Uterus (tissue), 4 donors: ENCODE data around the gene PRKCE. TPM values are rescaled to one million over a fixed set of nuclear protein-coding genes. Genes with fewer than 3 reads are reported as not detected.

Experiments
- DNase-seq, 2 donors: peaks; one replicate each; pipeline ENCODE4 v3.0.0-alpha.2; 2019 to 2020
- H3K27ac ChIP-seq, 2 donors: fragments of 200-600 bp; sonication (generic); 1 replicate in 1 of 2; 2 replicates in 1 of 2; pipeline ENCODE4 v1.5.1; 2016 to 2018
- H3K27me3 ChIP-seq, 2 donors: fragments of 200-600 bp; sonication (generic); one replicate each; pipeline ENCODE4 v1.5.1; 2018 to 2019; ENCODE audit warnings: control low read depth in 1 of 2
- H3K36me3 ChIP-seq, 2 donors: fragments of 200-600 bp; sonication (generic); one replicate each; pipeline ENCODE4 v1.5.1; 2019; ENCODE audit warnings: control low read depth in 1 of 2
- H3K4me1 ChIP-seq, 2 donors: fragments of 200-600 bp; sonication (generic); one replicate each; pipeline ENCODE4 v1.5.1; 2018 to 2019; ENCODE audit warnings: control low read depth in 1 of 2
- H3K4me3 ChIP-seq, 2 donors: fragments of 200-600 bp; sonication (generic); 1 replicate in 1 of 2; 2 replicates in 1 of 2; pipeline ENCODE4 v1.5.1; 2018 to 2019; ENCODE audit warnings: mild to moderate bottlenecking in 1 of 2
- H3K9me3 ChIP-seq, 2 donors: fragments of 200-600 bp; sonication (generic); one replicate each; pipeline ENCODE4 v1.5.1; 2019; ENCODE audit warnings: control low read depth in 1 of 2
- POLR2A ChIP-seq, 2 donors: fragments of 450-650 bp; IDR thresholded peaks; one replicate each; pipeline ENCODE4 v1.6.1; 2016; ENCODE audit warnings: antibody characterized with exemption in 2 of 2, mild to moderate bottlenecking in 1 of 2, moderate library complexity in 1 of 2
- intact Hi-C: fragments of 100-400 bp; cut with DNase I; formaldehyde crosslinking; loops from one replicate; pipeline ENCODE4 v1.15.1; 2023; ENCODE audit warnings: low total_unique reads
- total RNA-seq, 4 donors: library from RNA; depleted of rRNA in 3 of 4; stranded (reverse); fragments of >200 nt in 3 of 4; gene quantifications; one replicate each; pipeline versions ENCODE4 v1.1.0 to v1.2.4, GENCODE V29; 2014 to 2023
- TF ChIP-seq, protein P1 (sequence below), 4 experiments: fragments of 200-600 bp in 2 of 4; fragments of 450-650 bp in 2 of 4; sonication (generic) in 2 of 4; IDR thresholded peaks; one replicate each; pipeline ENCODE4 v1.5.1; 2016 to 2019; ENCODE audit warnings: antibody characterized with exemption in 4 of 4, mild to moderate bottlenecking in 2 of 4, moderate library complexity in 1 of 4
- donor health status: DM: yes; HTN: yes; CAD: no.

Gene PRKCE
- total RNA-seq, 4 donors from 2014 or later = 3.8 to 47.6 (median 14.2) TPM

DNA sequence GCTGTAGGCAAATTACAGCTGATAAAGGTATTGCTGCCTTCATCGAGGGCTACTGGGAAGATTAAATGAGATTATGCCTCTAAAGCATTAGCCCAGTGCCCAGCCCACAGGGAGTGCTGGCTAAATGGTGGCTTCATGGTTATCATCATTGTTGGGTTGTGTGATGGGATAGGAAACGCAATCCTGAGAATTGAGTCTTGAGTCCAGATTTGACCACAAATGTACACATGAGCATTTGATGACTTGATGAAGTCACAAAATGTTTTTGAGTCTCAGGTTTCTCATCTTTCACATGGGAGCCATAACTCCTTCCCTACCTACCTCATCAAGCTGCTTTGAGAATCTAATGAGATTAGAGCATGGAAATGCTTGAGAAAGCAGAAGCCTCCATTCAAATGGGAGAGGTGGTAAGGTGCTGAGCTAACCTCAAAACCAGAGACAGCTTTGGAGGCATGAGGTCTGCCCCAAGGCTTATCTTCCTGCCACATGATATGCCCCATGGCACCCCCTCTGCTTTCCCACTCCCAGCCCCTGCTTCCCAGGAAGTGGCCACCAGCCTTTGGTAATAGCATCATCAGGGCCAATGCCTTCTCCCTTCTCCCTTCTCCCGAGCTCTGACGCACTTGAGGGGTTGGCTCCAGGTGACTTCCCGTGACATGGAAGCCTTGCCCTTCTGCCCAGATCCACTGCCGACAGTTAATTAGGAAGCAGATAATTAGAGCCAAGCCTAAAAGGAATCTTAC lies 496.3 kb downstream of the PRKCE start:
- H3K9me3 ChIP-seq = no peaks in the 10 kb centered on the region
- no peaks in the 10 kb centered on the region for H3K27me3 ChIP-seq
- H3K4me3 ChIP-seq = no peak overlapping the region
- TF ChIP-seq POLR2A (IDR thresholded peaks at IDR 0.05) = no peak
- no peaks in the 10 kb centered on the region for H3K36me3 ChIP-seq
- no peak overlapping the region for H3K27ac ChIP-seq
- no peaks in the 10 kb centered on the region for H3K4me1 ChIP-seq
- intact Hi-C loops = no loop called here
- DNase-seq = no peak

DNA sequence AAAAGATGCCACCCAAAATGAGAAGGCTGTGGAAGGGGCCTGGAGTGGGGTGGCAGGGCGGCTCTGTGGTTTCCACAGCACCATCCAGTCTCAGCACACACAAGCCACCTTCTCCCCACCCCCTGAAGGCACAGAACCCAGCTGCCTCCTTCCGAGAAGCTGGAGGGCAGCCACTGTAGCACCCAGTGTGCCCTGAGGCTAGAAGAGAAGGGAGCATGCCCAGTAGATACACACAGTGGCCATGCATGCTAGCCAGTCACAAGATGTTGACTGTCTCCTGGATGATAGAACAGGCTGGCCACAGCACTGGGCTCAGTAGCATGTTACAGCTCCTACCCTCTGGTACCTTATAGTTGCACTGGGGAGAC lies 496.9 kb downstream of the PRKCE start:
- no peak for DNase-seq
- intact Hi-C loops = no loop called here
- no peaks in the 10 kb centered on the region for H3K27me3 ChIP-seq
- H3K36me3 ChIP-seq = no peaks in the 10 kb centered on the region
- H3K9me3 ChIP-seq = no peaks in the 10 kb centered on the region
- no peak for TF ChIP-seq POLR2A (IDR thresholded peaks at IDR 0.05)
- TF ChIP-seq, protein P1, sequence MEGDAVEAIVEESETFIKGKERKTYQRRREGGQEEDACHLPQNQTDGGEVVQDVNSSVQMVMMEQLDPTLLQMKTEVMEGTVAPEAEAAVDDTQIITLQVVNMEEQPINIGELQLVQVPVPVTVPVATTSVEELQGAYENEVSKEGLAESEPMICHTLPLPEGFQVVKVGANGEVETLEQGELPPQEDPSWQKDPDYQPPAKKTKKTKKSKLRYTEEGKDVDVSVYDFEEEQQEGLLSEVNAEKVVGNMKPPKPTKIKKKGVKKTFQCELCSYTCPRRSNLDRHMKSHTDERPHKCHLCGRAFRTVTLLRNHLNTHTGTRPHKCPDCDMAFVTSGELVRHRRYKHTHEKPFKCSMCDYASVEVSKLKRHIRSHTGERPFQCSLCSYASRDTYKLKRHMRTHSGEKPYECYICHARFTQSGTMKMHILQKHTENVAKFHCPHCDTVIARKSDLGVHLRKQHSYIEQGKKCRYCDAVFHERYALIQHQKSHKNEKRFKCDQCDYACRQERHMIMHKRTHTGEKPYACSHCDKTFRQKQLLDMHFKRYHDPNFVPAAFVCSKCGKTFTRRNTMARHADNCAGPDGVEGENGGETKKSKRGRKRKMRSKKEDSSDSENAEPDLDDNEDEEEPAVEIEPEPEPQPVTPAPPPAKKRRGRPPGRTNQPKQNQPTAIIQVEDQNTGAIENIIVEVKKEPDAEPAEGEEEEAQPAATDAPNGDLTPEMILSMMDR (IDR thresholded peaks at IDR 0.05) = no peak
- no peaks in the 10 kb centered on the region for H3K4me1 ChIP-seq
- no peak overlapping the region for H3K27ac ChIP-seq
- H3K4me3 ChIP-seq = no peak overlapping the region

DNA sequence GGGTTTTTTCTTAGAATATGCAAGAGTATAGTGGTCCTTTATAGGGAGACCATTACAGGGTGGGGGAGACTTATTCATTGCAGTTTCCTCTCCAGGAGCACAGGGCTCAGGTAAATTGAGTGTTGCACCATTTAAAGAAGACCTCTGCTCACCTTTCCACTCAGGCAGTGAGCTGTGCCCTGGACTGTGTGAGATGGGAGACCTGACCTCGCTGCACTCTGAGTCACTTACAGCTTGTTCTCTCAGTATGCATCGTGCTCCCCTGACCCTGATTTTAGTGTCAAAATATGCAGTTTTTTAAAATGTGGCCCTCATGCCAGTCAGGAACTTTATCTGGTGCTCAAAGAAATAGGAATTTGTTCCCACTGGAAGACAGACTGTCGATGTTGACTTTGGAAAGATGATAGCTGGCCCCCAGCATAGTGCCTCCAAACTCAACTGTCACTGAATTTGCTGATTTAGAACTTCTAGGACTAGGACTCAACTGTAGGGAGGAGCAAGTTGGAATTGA lies 499.0 kb downstream of the PRKCE start:
- no peak for DNase-seq
- intact Hi-C loops = no loop called here
- no peak overlapping the region for H3K27ac ChIP-seq
- no peaks in the 10 kb centered on the region for H3K36me3 ChIP-seq
- no peak overlapping the region for H3K4me3 ChIP-seq
- TF ChIP-seq POLR2A (IDR thresholded peaks at IDR 0.05) = no peak
- no peaks in the 10 kb centered on the region for H3K27me3 ChIP-seq
- H3K9me3 ChIP-seq = no peaks in the 10 kb centered on the region
- no peaks in the 10 kb centered on the region for H3K4me1 ChIP-seq

DNA sequence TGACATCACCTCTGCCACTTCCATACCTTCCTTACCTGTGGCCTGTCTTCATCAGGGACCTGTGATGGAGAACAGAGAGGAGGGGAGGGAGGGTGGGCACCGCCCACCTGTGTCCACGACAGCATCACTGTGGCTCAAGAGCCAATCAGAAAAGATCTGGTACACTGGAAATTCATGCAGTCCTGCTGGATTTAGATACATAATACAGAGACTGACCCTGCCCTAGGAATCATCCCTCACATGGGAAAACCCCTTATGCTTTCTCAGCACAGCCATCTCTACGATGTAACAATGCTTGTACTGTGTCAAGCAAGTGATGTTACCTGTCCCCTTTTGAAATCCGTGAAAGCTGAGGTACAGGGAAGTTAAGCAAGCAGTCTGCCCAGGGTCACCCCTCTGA lies 500.1 kb downstream of the PRKCE start:
- TF ChIP-seq POLR2A (IDR thresholded peaks at IDR 0.05) = no peak
- TF ChIP-seq, protein P1 (IDR thresholded peaks at IDR 0.05) = no peak
- H3K27me3 ChIP-seq = no peaks in the 10 kb centered on the region
- no peak for DNase-seq
- no peak overlapping the region for H3K4me3 ChIP-seq
- H3K36me3 ChIP-seq = no peaks in the 10 kb centered on the region
- intact Hi-C loops = no loop called here
- no peaks in the 10 kb centered on the region for H3K9me3 ChIP-seq
- no peaks in the 10 kb centered on the region for H3K4me1 ChIP-seq
- H3K27ac ChIP-seq = no peak overlapping the region

DNA sequence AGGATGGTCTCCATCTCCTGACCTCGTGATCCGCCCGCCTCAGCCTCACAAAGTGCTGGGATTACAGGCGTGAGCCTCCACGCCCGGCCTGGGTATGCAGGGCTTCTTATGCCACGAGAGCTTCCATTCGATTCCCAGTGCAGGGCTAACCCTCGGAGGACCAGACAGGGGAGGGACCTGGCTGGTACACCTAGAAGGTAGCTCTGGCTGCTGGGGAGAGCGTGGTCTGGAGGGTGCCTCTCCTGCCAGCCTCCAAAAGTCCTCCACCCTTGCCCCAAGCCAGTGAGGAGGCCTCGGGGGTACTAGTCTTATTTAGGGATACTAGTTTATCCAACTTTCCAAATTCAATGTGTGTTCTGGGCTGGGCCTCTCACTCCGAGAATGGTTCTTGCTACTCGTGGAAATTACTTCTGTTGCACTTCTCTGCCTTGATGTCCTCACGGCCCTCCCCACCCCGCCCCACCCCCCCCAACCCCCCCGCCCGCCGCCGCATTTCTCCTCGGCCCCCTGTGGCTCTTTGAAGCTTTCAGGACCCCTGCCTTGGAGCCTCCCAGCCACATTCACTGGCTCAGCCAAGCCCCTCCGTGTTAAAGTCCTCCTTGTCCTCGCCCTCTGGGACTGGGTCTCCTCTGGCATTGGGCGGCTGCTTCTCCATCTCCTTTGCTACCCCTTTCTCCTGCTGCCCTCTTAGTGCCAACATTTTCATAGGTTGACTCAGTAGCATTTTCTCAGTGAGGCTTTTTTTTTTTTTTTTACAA lies 502.7 kb downstream of the PRKCE start:
- no peak for TF ChIP-seq POLR2A (IDR thresholded peaks at IDR 0.05)
- TF ChIP-seq, protein P1 (IDR thresholded peaks at IDR 0.05) = no peak
- DNase-seq = no peak
- H3K4me1 ChIP-seq = no peaks in the 10 kb centered on the region
- no peak overlapping the region for H3K4me3 ChIP-seq
- no peaks in the 10 kb centered on the region for H3K9me3 ChIP-seq
- intact Hi-C loops = no loop called here
- no peaks in the 10 kb centered on the region for H3K36me3 ChIP-seq
- H3K27me3 ChIP-seq = no peaks in the 10 kb centered on the region
- H3K27ac ChIP-seq = no peak overlapping the region
